ENCODE measurements around the gene LYZL4. TPM values are rescaled to one million over a fixed set of nuclear protein-coding genes. Genes with fewer than 3 reads are reported as not detected.

LYZL4 gene
- total and polyA plus RNA-seq, 10 of the 15 experiments (the other 5 are each of a cell fraction or from before 2014, with no cell fraction given) = 0.10 to 0.11 (median 0.11) TPM; not detected in 7

- no peak overlapping the region for H3K4me3 ChIP-seq
- H3K9ac ChIP-seq (ENCODE audit: control insufficient read depth, insufficient read depth, low read length) = no peak overlapping the region
- H4K20me1 ChIP-seq (ENCODE audit: control insufficient read depth, insufficient read depth) = no peaks in the 10 kb centered on the region
- intact Hi-C loops (cut with micrococcal nuclease; ENCODE audit: unreplicated experiment) (no loop called here), in situ Hi-C loops (cut with MboI) (no loop called here)
- peaks cover 2% of the 10 kb centered on the region; the same call in 1 of the 3 replicates for H3K9me3 ChIP-seq (replicated peaks; ENCODE audit: control insufficient read depth, insufficient read depth, low read length)
- no peak overlapping the region for H2AFZ ChIP-seq (ENCODE audit: control insufficient read depth, low read depth, low read length)
- H3K4me1 ChIP-seq (ENCODE audit: control insufficient read depth, insufficient read depth, low read length) = no peaks in the 10 kb centered on the region
- FAIRE-seq (no peak), ATAC-seq (no peak), DNase-seq (ENCODE audit: low read depth, low spot score) (no peak)
- no peak overlapping the region for H3K27ac ChIP-seq (ENCODE audit: control insufficient read depth, insufficient read depth)
- no peak for TF ChIP-seq NKRF (conservative IDR thresholded peaks at IDR 0.05)
- no peak for TF ChIP-seq ZNF622 (IDR thresholded peaks at IDR 0.05)
- TF ChIP-seq CBX3 (IDR thresholded peaks at IDR 0.05; ENCODE audit: borderline replicate concordance, low read depth) = no peak
- no peak for TF ChIP-seq SP1 (IDR thresholded peaks at IDR 0.05; ENCODE audit: low read depth, low read length)
- no peak for TF ChIP-seq ZBED1 (IDR thresholded peaks at IDR 0.05; ENCODE audit: borderline replicate concordance)
- no peak for TF ChIP-seq MYB (IDR thresholded peaks at IDR 0.05; ENCODE audit: borderline replicate concordance, low read depth, low read length)
- TF ChIP-seq NFIC (IDR thresholded peaks at IDR 0.05; ENCODE audit: low read depth, low read length) = no peak
- no peak for TF ChIP-seq NFYB (IDR thresholded peaks at IDR 0.05; ENCODE audit: insufficient read depth, low read depth, low read length)
- TF ChIP-seq ZBTB4 (CRISPR knock-in tag; IDR thresholded peaks at IDR 0.05) = no peak
- TF ChIP-seq HDAC6 (IDR thresholded peaks at IDR 0.05; ENCODE audit: unreplicated experiment) = no peak
- TF ChIP-seq ESRRA (IDR thresholded peaks at IDR 0.05; ENCODE audit: low read length) = no peak
- TF ChIP-seq ATF7 (IDR thresholded peaks at IDR 0.05; ENCODE audit: low read depth) = no peak
- no peak for TF ChIP-seq HDGF (IDR thresholded peaks at IDR 0.05)
- no peak for TF ChIP-seq ZNF592 (IDR thresholded peaks at IDR 0.05)
- H3K36me3 ChIP-seq (ENCODE audit: control insufficient read depth in 2 of 2, insufficient read depth in 2 of 2, low read length in 1 of 2) = no peaks in the 10 kb centered on the region
- BruUV-seq (replicated peaks) = no TSS peak
- ChIA-PET RAD21 (ENCODE audit: unreplicated experiment) (no interaction called here), SMC1A (ENCODE audit: uncharacterized antibody, unreplicated experiment) (interaction anchor here (2.2 kb wide), 1 partner anchor 123 kb away, joined by 5 read pairs; no protein-coding TSS in a partner anchor), CTCF (no interaction called here), POLR2A (no interaction called here)
- 5% methylated on average over 4 of the region's 4 CpGs for WGBS (ENCODE audit: insufficient coverage, insufficient replicate concordance, low lambda C conversion rate, missing lambda C conversion rate)
- H3K4me2 ChIP-seq (ENCODE audit: control insufficient read depth, insufficient read depth) = no peak overlapping the region
- no peaks in the 10 kb centered on the region for H3K27me3 ChIP-seq (replicated peaks in 1 of 2; ENCODE audit: control insufficient read depth in 2 of 2, insufficient read depth in 2 of 2, low read length in 1 of 2)
- no peaks in the 10 kb centered on the region for H3K79me2 ChIP-seq (ENCODE audit: control insufficient read depth, insufficient read depth, low read length)
Measured at GRCh38 chr3:42369832-42370231, 40.6 kb downstream of the LYZL4 start.

All from GM12878 (cell line).